HepG2 (cell line): ENCODE data around the gene KIF20A. TPM values are rescaled to one million over a fixed set of nuclear protein-coding genes. Genes with fewer than 3 reads are reported as not detected.

Experiments used
- ATAC-seq: fragments of 200-7000 bp; cut with Tn5 transposase; 3 replicates; pipeline ENCODE4 v1.9.1; 2020; ENCODE audit warnings: mild to moderate bottlenecking, moderate library complexity
- BruUV-seq: library from RNA; stranded (reverse); fragments of 400-500 nt; replicated peaks from 2 replicates; lab custom pipeline; 2021; lab: Mats Ljungman, UMichigan
- CTCF ChIA-PET: fragments of 300-600 bp; formaldehyde crosslinking; extraction: SDS; loops from one replicate; lab custom pipeline; 2021; ENCODE audit warnings: low total read pairs, inconsistent platforms, low intra/inter-chr PET ratio; lab: Yijun Ruan, JAX
- POLR2A ChIA-PET: fragments of 350-600 bp; sonication (Branson Sonifier 250); formaldehyde crosslinking; loops from one replicate; lab custom pipeline; 2020; ENCODE audit warnings: antibody characterized with exemption, inconsistent platforms; lab: Yijun Ruan, JAX
- DNase-seq: peaks from one replicate; pipeline ENCODE4 v3.0.0-alpha.2; 2015; ENCODE audit warnings: low spot score
- FAIRE-seq: peaks from 3 replicates; lab custom pipeline; 2011; peaks lifted over from hg19 to GRCh38; lab: Jason Lieb, UNC
- H2AFZ ChIP-seq: one replicate; pipeline ENCODE4 v1.6.1; 2011; ENCODE audit warnings: low read length, inconsistent platforms
- H3K27ac ChIP-seq: fragments of 300-600 bp; 3 replicates; pipeline ENCODE4 v1.8.0; 2011; ENCODE audit warnings: mixed run types, mild to moderate bottlenecking, mixed read lengths, low read length, inconsistent platforms; ENCODE audit not compliant: insufficient read depth; ENCODE audit errors: extremely low read length
- H3K27me3 ChIP-seq, 2 experiments: fragments of 200-600 bp in 1 of 2; 2 replicates in 1 of 2; 3 replicates in 1 of 2; pipeline versions ENCODE4 v1.6.0 to v1.8.0; 2011; ENCODE audit warnings: low read length in 2 of 2, mild to moderate bottlenecking in 2 of 2, moderate library complexity in 2 of 2, inconsistent platforms in 1 of 2; ENCODE audit not compliant: insufficient read depth in 2 of 2, control insufficient read depth in 1 of 2
- H3K36me3 ChIP-seq, 2 experiments: fragments of 200-600 bp in 1 of 2; replicated peaks in 1 of 2; 2 replicates in 1 of 2; 3 replicates in 1 of 2; pipeline versions ENCODE4 v1.5.1 to v1.8.0; 2011; ENCODE audit warnings: low read length in 2 of 2, inconsistent platforms in 1 of 2; ENCODE audit not compliant: insufficient read depth in 2 of 2, control insufficient read depth in 1 of 2
- H3K4me1 ChIP-seq: 2 replicates; pipeline ENCODE4 v1.5.1; 2012; ENCODE audit warnings: low read length, inconsistent platforms; ENCODE audit not compliant: insufficient read depth
- H3K4me2 ChIP-seq: 2 replicates; pipeline ENCODE4 v1.6.0; 2011; ENCODE audit warnings: low read depth, low read length, inconsistent platforms
- H3K4me3 ChIP-seq, 3 experiments: fragments of 200-600 bp in 1 of 3; sonication (generic), shearing (Covaris generic) in 1 of 3; replicated peaks in 1 of 3; 2 replicates each; pipeline ENCODE4 v1.5.1; 2011 to 2016; ENCODE audit warnings: low read length in 3 of 3, inconsistent platforms in 2 of 3, low read depth in 2 of 3, mild to moderate bottlenecking in 2 of 3, control low read depth in 1 of 3, mixed read lengths in 1 of 3; ENCODE audit not compliant: insufficient read depth in 1 of 3
- H3K79me2 ChIP-seq: one replicate; pipeline ENCODE4 v1.6.1; 2011; ENCODE audit warnings: low read length, inconsistent platforms; ENCODE audit not compliant: insufficient read depth
- H3K9ac ChIP-seq: 2 replicates; pipeline ENCODE4 v1.6.0; 2011; ENCODE audit warnings: mild to moderate bottlenecking, low read depth, low read length, inconsistent platforms; ENCODE audit not compliant: insufficient read depth
- H3K9me3 ChIP-seq: 2 replicates; pipeline ENCODE4 v1.5.1; 2012; ENCODE audit warnings: mild to moderate bottlenecking, low read length
- H4K20me1 ChIP-seq: 2 replicates; pipeline ENCODE4 v1.6.0; 2011; ENCODE audit warnings: inconsistent platforms, mild to moderate bottlenecking, low read length, moderate library complexity; ENCODE audit not compliant: insufficient read depth
- NBN ChIP-seq: fragments of 450-650 bp; conservative IDR thresholded peaks from 2 replicates; pipeline ENCODE4 v1.6.1; 2017
- PBX2 ChIP-seq: IDR thresholded peaks from 2 replicates; pipeline ENCODE4 v1.6.1; 2016; ENCODE audit warnings: control low read depth
- RFX3 ChIP-seq: IDR thresholded peaks from 2 replicates; pipeline ENCODE4 v1.6.1; 2016; ENCODE audit warnings: missing biosample characterization, missing genetic modification reagents
- ZNF44 ChIP-seq: sonication (generic); formaldehyde crosslinking; IDR thresholded peaks from 2 replicates; pipeline ENCODE4 v1.5.1; 2020; ENCODE audit warnings: mild to moderate bottlenecking, missing genetic modification reagents
- ZNF513 ChIP-seq: sonication (generic); formaldehyde crosslinking; conservative IDR thresholded peaks from 2 replicates; pipeline ENCODE4 v1.5.0; 2020; ENCODE audit warnings: missing genetic modification reagents
- ZNF878 ChIP-seq: sonication (generic); formaldehyde crosslinking; IDR thresholded peaks from 2 replicates; pipeline ENCODE4 v1.8.1; 2023; ENCODE audit warnings: mild to moderate bottlenecking, missing genetic modification reagents, moderate library complexity
- WGBS: methylation state at CpG from one replicate; pipeline ENCODE4 v1.1.6; 2017; ENCODE audit warnings: low lambda C conversion rate; 5-methylcytosine and 5-hydroxymethylcytosine counted together
- in situ Hi-C: cut with HindIII; loops from 2 replicates; pipeline ENCODE4 v1.10.0; 2017; ENCODE audit warnings: low pct_unique_long_range_greater_than_20kb; ENCODE audit not compliant: extremely low pct_ligation_motif_present
- intact Hi-C: fragments of 100-400 bp; cut with micrococcal nuclease; formaldehyde crosslinking; loops from one replicate; pipeline ENCODE4 v1.10.0; 2022; ENCODE audit not compliant: unreplicated experiment
- polyA plus RNA-seq, 8 experiments: library from polyadenylated mRNA; depleted of rRNA in 3 of 8; stranded (reverse) in 7 of 8; unstranded in 1 of 8; fragments of >200 nt; fragmentation: Illumina TruSeq in 4 of 8; extraction: Trizol in 4 of 8; gene quantifications; 2 replicates each; pipeline versions ENCODE4 v1.2.1 to v1.2.3, GENCODE V29; 2011 to 2016; ENCODE audit warnings: low read depth in 4 of 8, missing spikeins in 1 of 8, mixed read lengths in 1 of 8; ENCODE audit not compliant: insufficient read depth in 1 of 8
- total RNA-seq, 5 experiments: library from RNA; depleted of rRNA; stranded (reverse); fragments of >200 nt; fragmentation: Illumina TruSeq; extraction: Trizol; gene quantifications; 2 replicates each; pipeline ENCODE4 v1.2.3, GENCODE V29; 2016; ENCODE audit warnings: low read depth in 1 of 5

The KIF20A gene
- total and polyA plus RNA-seq, 2 of the 13 experiments (the other 11 are each of a cell fraction or from before 2014, with no cell fraction given): 17.1 to 66.8 TPM

DNA sequence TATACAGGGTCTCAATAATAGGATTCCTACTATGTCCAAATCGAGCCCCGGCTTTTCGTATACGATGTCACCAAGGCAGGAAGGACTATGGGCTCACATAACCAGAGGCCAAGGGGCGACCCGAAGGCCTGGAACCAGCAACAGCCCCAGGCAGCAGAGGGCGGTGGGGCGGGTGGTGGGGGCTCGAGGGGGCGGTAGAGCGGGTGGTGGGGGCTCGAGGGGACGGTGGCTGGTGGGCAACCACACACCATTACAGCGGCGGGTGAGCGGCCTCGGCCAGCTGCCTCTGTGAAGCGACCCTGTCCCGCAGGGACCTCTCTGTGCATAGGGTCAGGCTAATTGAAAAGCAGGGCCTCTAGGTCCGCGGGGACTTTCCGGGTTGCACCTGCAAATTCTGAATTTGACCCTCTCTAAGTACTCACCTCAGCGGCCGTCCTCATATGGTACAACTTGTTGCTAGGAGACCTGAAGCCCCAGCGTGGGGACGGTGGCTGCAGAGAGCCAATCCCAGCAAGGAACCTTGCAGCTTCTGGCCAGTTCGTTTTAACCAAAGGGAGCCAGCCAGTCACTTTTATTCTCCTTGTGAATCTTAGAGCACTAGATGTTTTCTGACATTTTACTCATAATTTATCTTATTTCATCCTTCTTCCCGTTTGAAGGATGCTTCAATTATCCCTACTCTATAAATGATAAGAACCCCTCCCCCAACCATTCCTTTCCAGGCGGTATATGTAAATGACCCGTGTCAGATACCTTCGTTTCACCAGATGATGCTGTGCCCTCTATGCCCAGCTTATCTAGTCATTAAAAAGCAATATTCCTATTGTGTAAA lies 39.7 kb upstream of the KIF20A start, which contains the start of gene NME5:
Gene NME5 (minus strand): TSS at position 480 of the 832 bp plus-strand sequence. CDS start 648 bp downstream, outside the sequence.
- ChIA-PET POLR2A (no interaction called here), CTCF (no interaction called here)
- Histone ChIP-seq H3K27me3 (no peaks in the 10 kb centered on the region), H2AFZ (no peak within 1 kb of the TSS), H3K27ac (no peak within 1 kb of the TSS), H3K4me2 (peak within 1 kb of the TSS; percentile 51), H3K36me3 (no peaks in the 10 kb centered on the region), H3K9me3 (no peaks in the 10 kb centered on the region), H3K4me3 (no peak within 1 kb of the TSS), H4K20me1 (no peaks in the 10 kb centered on the region), H3K9ac (no peak within 1 kb of the TSS), H3K79me2 (no peaks in the 10 kb centered on the region), H3K4me1 (no peaks in the 10 kb centered on the region)
- BruUV-seq: no TSS peak
- 30% methylated on average over 13 of the region's 31 CpGs for WGBS
- intact Hi-C loops: no loop called here
- no peak for FAIRE-seq
- in situ Hi-C loops: no loop called here
- TF ChIP-seq NBN: no peak
- TF ChIP-seq ZNF44 (CRISPR knock-in tag): no peak
- TF ChIP-seq ZNF878 (CRISPR knock-in tag): no peak
- TF ChIP-seq ZNF513: no peak
- TF ChIP-seq RFX3: peak; percentile 60
- TF ChIP-seq PBX2: no peak
- peak; percentile 46 for ATAC-seq
- DNase-seq: no peak
